ENCODE data around the gene ATG9A. TPM values are rescaled to one million over a fixed set of nuclear protein-coding genes. Genes with fewer than 3 reads are reported as not detected.

ATG9A gene
- total RNA-seq, 6 experiments from 2014 or later: 28.3 to 39.6 (median 33.2) TPM

DNA sequence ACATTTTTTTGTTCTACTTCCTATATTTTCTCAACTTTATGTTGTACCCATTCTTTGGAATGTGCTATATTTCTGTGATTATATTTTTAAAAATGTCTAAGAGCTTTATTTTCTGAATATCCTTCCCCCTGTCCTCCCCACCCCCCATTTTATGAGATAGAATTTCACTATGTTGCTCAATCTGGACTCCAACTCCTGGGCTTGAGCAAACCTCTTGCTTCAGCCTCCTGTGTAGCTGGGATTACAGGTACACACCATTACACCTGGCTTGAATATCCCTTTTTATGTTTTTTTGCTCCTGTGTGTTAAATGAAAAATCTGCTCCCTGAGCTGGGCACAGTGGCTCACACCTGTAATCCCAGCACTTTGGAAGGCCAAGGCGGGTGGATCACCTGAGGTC is 32.0 kb downstream of the ATG9A start:
- ATAC-seq (no peak), DNase-seq (no peak)
- no peaks in the 10 kb centered on the region for H3K36me3 ChIP-seq
- no peaks in the 10 kb centered on the region for H3K9me3 ChIP-seq
- no peak for TF ChIP-seq POLR2A (IDR thresholded peaks at IDR 0.05)
- no peak for TF ChIP-seq CTCF (IDR thresholded peaks at IDR 0.05)
- intact Hi-C loops (cut with DNase I): no loop called here
- WGBS (ENCODE audit: insufficient coverage, low coverage, low lambda C conversion rate, missing lambda C conversion rate): 89% methylated on average over 1 of the region's 1 CpG
- H3K27ac ChIP-seq: no peak overlapping the region
- H3K4me1 ChIP-seq: no peaks in the 10 kb centered on the region
- H3K4me3 ChIP-seq: no peak overlapping the region
- H3K27me3 ChIP-seq: no peaks in the 10 kb centered on the region

GRCh38 chr2:219186754-219187456 is 42.5 kb downstream of the ATG9A start:
- no peak for DNase-seq

GRCh38 chr2:219184121-219184520 is 45.3 kb downstream of the ATG9A start:
- intact Hi-C loops (cut with DNase I): no loop called here
- ATAC-seq (no peak), DNase-seq (no peak)
- Histone ChIP-seq H3K27me3 (no peaks in the 10 kb centered on the region), H3K4me3 (no peak overlapping the region), H3K27ac (no peak overlapping the region), H3K4me1 (peaks cover 0 to 7% (median 1%) of the 10 kb centered on the region in 4 donors), H3K36me3 (peaks cover 0 to 55% (median 19%) of the 10 kb centered on the region in 4 donors), H3K9me3 (no peaks in the 10 kb centered on the region)
- 100% methylated on average over 2 of the region's 2 CpGs for WGBS (ENCODE audit: insufficient coverage, low coverage, low lambda C conversion rate, missing lambda C conversion rate)
- TF ChIP-seq POLR2A (IDR thresholded peaks at IDR 0.05) (no peak), CTCF (IDR thresholded peaks at IDR 0.05) (no peak)

More at GRCh38 chr2:219186754-219187456, 42.5 kb downstream of the ATG9A start:
- Histone ChIP-seq H3K4me1 (no peaks in the 10 kb centered on the region), H3K36me3 (peaks cover 0 to 31% (median 10%) of the 10 kb centered on the region in 4 donors), H3K27ac (no peak overlapping the region), H3K4me3 (no peak overlapping the region), H3K27me3 (no peaks in the 10 kb centered on the region), H3K9me3 (no peaks in the 10 kb centered on the region)
- ATAC-seq: no peak
- WGBS (ENCODE audit: insufficient coverage, low coverage, low lambda C conversion rate, missing lambda C conversion rate): 87% methylated on average over 5 of the region's 7 CpGs
- TF ChIP-seq CTCF (IDR thresholded peaks at IDR 0.05): no peak
- no peak for TF ChIP-seq POLR2A (IDR thresholded peaks at IDR 0.05)
- intact Hi-C loops (cut with DNase I): no loop called here

DNA sequence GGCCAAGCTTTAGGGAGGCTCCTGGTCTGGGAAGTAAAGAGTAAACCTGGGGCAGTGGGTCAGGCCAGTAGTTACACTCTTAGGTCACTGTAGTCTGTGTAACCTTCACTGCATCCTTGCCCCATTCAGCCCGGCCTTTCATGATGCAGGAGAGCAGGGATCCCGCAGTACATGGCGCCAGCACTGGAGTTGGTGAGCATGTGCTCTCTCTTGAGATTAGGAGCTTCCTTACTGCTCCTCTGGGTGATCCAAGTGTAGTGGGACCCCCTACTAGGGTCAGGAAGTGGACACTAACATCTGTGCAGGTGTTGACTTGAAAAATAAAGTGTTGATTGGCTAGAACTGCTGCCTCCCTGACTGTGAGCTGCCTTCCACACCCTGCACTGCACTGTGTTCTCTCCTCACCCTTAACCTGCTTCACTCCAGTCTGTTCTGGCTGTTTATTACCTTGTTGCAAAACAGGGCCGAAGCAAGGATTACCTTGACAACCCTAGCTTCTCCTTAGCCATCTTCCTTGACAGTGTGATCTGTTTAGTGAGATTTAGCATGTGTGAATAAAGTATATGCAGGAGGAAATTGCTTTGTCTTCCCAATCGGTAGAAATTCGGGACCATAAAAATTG is 46.2 kb downstream of the ATG9A start:
- intact Hi-C loops (cut with DNase I): no loop called here
- no peak for ATAC-seq

More for the DNA sequence above, 46.2 kb downstream of the ATG9A start:
- Histone ChIP-seq H3K9me3 (no peaks in the 10 kb centered on the region), H3K4me1 (peaks cover 0 to 12% (median 4%) of the 10 kb centered on the region in 4 donors), H3K4me3 (no peak overlapping the region), H3K36me3 (peaks cover 0 to 55% (median 19%) of the 10 kb centered on the region in 4 donors), H3K27me3 (no peaks in the 10 kb centered on the region), H3K27ac (no peak overlapping the region)
- no peak for TF ChIP-seq POLR2A (IDR thresholded peaks at IDR 0.05)
- no peak for TF ChIP-seq CTCF (IDR thresholded peaks at IDR 0.05)
- WGBS (ENCODE audit: insufficient coverage, low coverage, low lambda C conversion rate, missing lambda C conversion rate): 88% methylated on average over 3 of the region's 6 CpGs
- DNase-seq: no peak
